H9 (cell line): Measurements from ENCODE around the gene PARD3. TPM values are rescaled to one million over a fixed set of nuclear protein-coding genes. Genes with fewer than 3 reads are reported as not detected.

Experiments
- DNase-seq: peaks from one replicate; pipeline ENCODE4 v3.0.0-alpha.2; 2017
- H2AFZ ChIP-seq: one replicate; pipeline ENCODE4 v1.6.1; 2013; ENCODE audit warnings: mild to moderate bottlenecking, low read length, control low read depth, moderate library complexity
- H2AK5ac ChIP-seq: 2 replicates; pipeline ENCODE4 v1.6.1; 2013; ENCODE audit warnings: low read length, control low read depth, mixed read lengths; ENCODE audit not compliant: insufficient read length
- H2BK120ac ChIP-seq: one replicate; pipeline ENCODE4 v1.6.1; 2013; ENCODE audit warnings: low read depth, mild to moderate bottlenecking, low read length, control low read depth, inconsistent platforms; ENCODE audit not compliant: poor library complexity, severe bottlenecking
- H2BK12ac ChIP-seq: 2 replicates; pipeline ENCODE4 v1.6.1; 2013; ENCODE audit warnings: low read length, control low read depth, mixed read lengths, low read depth; ENCODE audit not compliant: insufficient read length
- H2BK15ac ChIP-seq: 2 replicates; pipeline ENCODE4 v1.6.1; 2013; ENCODE audit warnings: low read depth, low read length, control low read depth
- H2BK20ac ChIP-seq: one replicate; pipeline ENCODE4 v1.6.1; 2013; ENCODE audit warnings: low read depth, mild to moderate bottlenecking, low read length, control low read depth, inconsistent platforms; ENCODE audit not compliant: poor library complexity, severe bottlenecking
- H2BK5ac ChIP-seq: 2 replicates; pipeline ENCODE4 v1.6.1; 2013; ENCODE audit warnings: low read length, control low read depth, mixed read lengths; ENCODE audit not compliant: insufficient read length
- H3K14ac ChIP-seq: 2 replicates; pipeline ENCODE4 v1.6.1; 2013; ENCODE audit warnings: low read length, control low read depth; ENCODE audit not compliant: insufficient read depth
- H3K18ac ChIP-seq: 2 replicates; pipeline ENCODE4 v1.6.1; 2013; ENCODE audit warnings: low read depth, mild to moderate bottlenecking, mixed read lengths, low read length, control low read depth; ENCODE audit not compliant: insufficient read length
- H3K23ac ChIP-seq: 2 replicates; pipeline ENCODE4 v1.6.1; 2013; ENCODE audit warnings: low read length, control low read depth, mixed read lengths, low read depth; ENCODE audit not compliant: insufficient read length
- H3K23me2 ChIP-seq: 2 replicates; pipeline ENCODE4 v1.6.1; 2013; ENCODE audit warnings: low read depth, mild to moderate bottlenecking, mixed read lengths, low read length, control low read depth; ENCODE audit not compliant: insufficient read length, poor library complexity, severe bottlenecking
- H3K27ac ChIP-seq: 2 replicates; pipeline ENCODE4 v1.5.1; 2013; ENCODE audit warnings: low read length, control low read depth, mixed read lengths, low read depth; ENCODE audit not compliant: insufficient read length
- H3K27me3 ChIP-seq: 2 replicates; pipeline ENCODE4 v1.6.1; 2013; ENCODE audit warnings: low read length, control low read depth, inconsistent platforms; ENCODE audit not compliant: insufficient read depth
- H3K4ac ChIP-seq: 2 replicates; pipeline ENCODE4 v1.6.1; 2013; ENCODE audit warnings: low read depth, mild to moderate bottlenecking, control low read depth, inconsistent platforms, low read length, moderate library complexity
- H3K4me1 ChIP-seq: 2 replicates; pipeline ENCODE4 v1.6.1; 2013; ENCODE audit warnings: low read length, control low read depth, inconsistent platforms; ENCODE audit not compliant: insufficient read depth
- H3K4me2 ChIP-seq: 2 replicates; pipeline ENCODE4 v1.6.1; 2013; ENCODE audit warnings: low read length, control low read depth, mixed read lengths; ENCODE audit not compliant: insufficient read length, insufficient read depth
- H3K56ac ChIP-seq: 2 replicates; pipeline ENCODE4 v1.6.1; 2013; ENCODE audit warnings: low read depth, mild to moderate bottlenecking, mixed read lengths, low read length, control low read depth; ENCODE audit not compliant: insufficient read length
- H3K79me1 ChIP-seq: 2 replicates; pipeline ENCODE4 v1.6.1; 2013; ENCODE audit warnings: low read depth, mild to moderate bottlenecking, moderate library complexity, low read length, control low read depth, inconsistent platforms; ENCODE audit not compliant: insufficient read depth, poor library complexity, severe bottlenecking
- H3K79me2 ChIP-seq: 2 replicates; pipeline ENCODE4 v1.6.1; 2013; ENCODE audit warnings: low read length, control low read depth, inconsistent platforms; ENCODE audit not compliant: insufficient read depth
- H3K9ac ChIP-seq: 2 replicates; pipeline ENCODE4 v1.6.1; 2013; ENCODE audit warnings: low read length, control low read depth, mixed read lengths; ENCODE audit not compliant: insufficient read length; ENCODE audit errors: extremely low read depth
- H3K9me3 ChIP-seq: one replicate; pipeline ENCODE4 v1.6.1; 2013; ENCODE audit warnings: low read depth, low read length, inconsistent platforms; ENCODE audit not compliant: control insufficient read depth
- H3T11ph ChIP-seq: one replicate; pipeline ENCODE4 v1.6.1; 2013; ENCODE audit warnings: mild to moderate bottlenecking, low read length, control low read depth, inconsistent platforms
- H4K20me1 ChIP-seq: one replicate; pipeline ENCODE4 v1.6.1; 2013; ENCODE audit not compliant: control insufficient read depth, insufficient read length, insufficient read depth
- H4K5ac ChIP-seq: 2 replicates; pipeline ENCODE4 v1.6.1; 2013; ENCODE audit warnings: low read depth, mild to moderate bottlenecking, mixed read lengths, low read length, control low read depth; ENCODE audit not compliant: insufficient read length
- H4K8ac ChIP-seq: replicated peaks from 2 replicates; pipeline ENCODE4 v1.6.1; 2013; ENCODE audit warnings: low read length, control low read depth, mixed read lengths, low read depth; ENCODE audit not compliant: insufficient read length
- H4K91ac ChIP-seq: 2 replicates; pipeline ENCODE4 v1.6.1; 2013; ENCODE audit warnings: low read depth, mild to moderate bottlenecking, moderate library complexity, mixed read lengths, low read length, control low read depth; ENCODE audit not compliant: insufficient read length
- H3K27ac Mint-ChIP-seq, 3 experiments: 2 replicates in 2 of 3; 3 replicates in 1 of 3; pipeline ENCODE4 v1.8.0; 2020 to 2021; ENCODE audit warnings: mixed read lengths in 3 of 3, mild to moderate bottlenecking in 1 of 3, moderate library complexity in 1 of 3
- H3K27me3 Mint-ChIP-seq: 2 replicates; pipeline ENCODE4 v1.8.0; 2021; ENCODE audit warnings: low read depth, mild to moderate bottlenecking, moderate library complexity, mixed read lengths
- H3K36me3 Mint-ChIP-seq, 3 experiments: 2 replicates in 2 of 3; 3 replicates in 1 of 3; pipeline ENCODE4 v1.8.0; 2020 to 2021; ENCODE audit warnings: low read depth in 3 of 3, mixed read lengths in 3 of 3; ENCODE audit not compliant: insufficient read depth in 1 of 3
- H3K4me1 Mint-ChIP-seq, 2 experiments: 2 replicates each; pipeline ENCODE4 v1.8.0; 2020; ENCODE audit warnings: mixed read lengths in 2 of 2
- H3K4me3 Mint-ChIP-seq, 2 experiments: 2 replicates in 1 of 2; 3 replicates in 1 of 2; pipeline ENCODE4 v1.8.0; 2020 to 2021; ENCODE audit warnings: mild to moderate bottlenecking in 2 of 2, mixed read lengths in 2 of 2, moderate library complexity in 1 of 2
- H3K9me3 Mint-ChIP-seq, 2 experiments: 2 replicates in 1 of 2; 3 replicates in 1 of 2; pipeline ENCODE4 v1.8.0; 2020; ENCODE audit warnings: mild to moderate bottlenecking in 2 of 2, mixed read lengths in 2 of 2, moderate library complexity in 1 of 2
- CTCF ChIP-seq: fragments of 200-600 bp; sonication (generic); conservative IDR thresholded peaks from 3 replicates; pipeline ENCODE4 v1.8.0; 2021; ENCODE audit warnings: antibody characterized with exemption, mild to moderate bottlenecking
- WGBS: extraction: QIAGEN DNeasy Blood & Tissue Kit; methylation state at CpG from one replicate; pipeline ENCODE4 v1.1.7; 2013; ENCODE audit warnings: missing lambda C conversion rate, low lambda C conversion rate, mixed read lengths; ENCODE audit not compliant: insufficient read length; ENCODE audit errors: extremely low coverage; 5-methylcytosine and 5-hydroxymethylcytosine counted together
- total RNA-seq: library from RNA; stranded (reverse); gene quantifications from 2 replicates; pipeline ENCODE4 v1.2.1, GENCODE V29; 2021

The PARD3 gene
- total RNA-seq, 1 experiment from 2014 or later = 44.7 TPM

GRCh38 chr10:34078745-34079470 is 736.2 kb downstream of the PARD3 start:
- Histone ChIP-seq H4K5ac (no peak overlapping the region), H3K27ac (no peak overlapping the region), H4K91ac (no peak overlapping the region), H3K79me1 (no peaks in the 10 kb centered on the region), H2BK5ac (no peak overlapping the region), H2BK12ac (no peak overlapping the region), H2AFZ (no peak overlapping the region), H4K8ac (no peak overlapping the region), H3K4ac (no peak overlapping the region), H2BK15ac (0 out of 2 replicates have a peak overlapping the region, but pooled peaks have one; percentile 33), H2BK120ac (no peak overlapping the region), H3K79me2 (no peaks in the 10 kb centered on the region), H3K56ac (no peak overlapping the region), H3K4me1 (no peaks in the 10 kb centered on the region), H3K18ac (no peak overlapping the region), H3K23ac (no peak overlapping the region), H3K9ac (no peak overlapping the region), H3K23me2 (no peaks in the 10 kb centered on the region), H2BK20ac (no peak overlapping the region), H3T11ph (no peak overlapping the region), H4K20me1 (no peaks in the 10 kb centered on the region), H3K14ac (peak overlapping the region; percentile 48; the same call in 1 of the 2 replicates), H3K9me3 (no peaks in the 10 kb centered on the region), H2AK5ac (no peak overlapping the region), H3K4me2 (no peak overlapping the region), H3K27me3 (no peaks in the 10 kb centered on the region)
- no peak overlapping the region for H3K4me3 Mint-ChIP-seq
- no peaks in the 10 kb centered on the region for H3K4me1 Mint-ChIP-seq
- no peak overlapping the region; a peak in 1 of 7 replicates for H3K27ac Mint-ChIP-seq
- no CpG with 5 or more reads among the region's 22 CpGs for WGBS
- peaks cover 3 to 6% of the 10 kb centered on the region in 2 experiments; a peak in 2 of 5 replicates for H3K9me3 Mint-ChIP-seq
- no peak for DNase-seq
- H3K36me3 Mint-ChIP-seq = peaks cover 0 to 5% (median 0%) of the 10 kb centered on the region in 3 experiments; a peak in 2 of 7 replicates
- peaks cover 2% of the 10 kb centered on the region for H3K27me3 Mint-ChIP-seq
- no peak for TF ChIP-seq CTCF
